HCT116 (cell line): ENCODE measurements around the gene HDHD5. TPM values are rescaled to one million over a fixed set of nuclear protein-coding genes. Genes with fewer than 3 reads are reported as not detected.

Experiments
- ATAC-seq: fragments of 200-7000 bp; cut with Tn5 transposase; 2 replicates; pipeline ENCODE4 v1.9.1; 2020; ENCODE audit warnings: mild to moderate bottlenecking, moderate library complexity
- BruUV-seq: library from RNA; stranded (reverse); fragments of 400-500 nt; replicated peaks from 2 replicates; lab custom pipeline; 2021; lab: Mats Ljungman, UMichigan
- CTCF ChIA-PET: fragments of 300-600 bp; sonication (Branson Sonifier 250); formaldehyde crosslinking; loops from one replicate; lab custom pipeline; 2021; ENCODE audit warnings: antibody characterized with exemption; lab: Charles Lee
- POLR2A ChIA-PET: fragments of 300-600, 350-600 bp; sonication (Branson Sonifier 250); formaldehyde crosslinking; loops from one replicate; lab custom pipeline; 2021; ENCODE audit warnings: antibody characterized with exemption; lab: Charles Lee
- RAD21 ChIA-PET, 2 experiments: fragments of 300-600 bp; sonication (Branson Sonifier 250); formaldehyde crosslinking; loops; one replicate each; lab custom pipeline; 2023; ENCODE audit warnings: low total read pairs in 2 of 2; ENCODE audit not compliant: uncharacterized antibody in 2 of 2, unreplicated experiment in 2 of 2, low non-redundant PET in 1 of 2; lab: Charles Lee
- DNase-seq: peaks from one replicate; pipeline ENCODE4 v3.0.0-alpha.2; 2010; ENCODE audit warnings: low read depth, low spot score
- H2AFZ ChIP-seq: fragments of 200-600 bp; shearing (Covaris generic), sonication (generic); 2 replicates; pipeline ENCODE4 v1.6.1; 2017; ENCODE audit warnings: low read depth, mixed run types, mixed read lengths, antibody characterized with exemption, low read length; ENCODE audit not compliant: poor library complexity, severe bottlenecking
- H3K27ac ChIP-seq: 2 replicates; pipeline ENCODE4 v1.5.1; 2012; ENCODE audit warnings: low read depth, low read length
- H3K27me3 ChIP-seq: fragments of 200-600 bp; sonication (generic); 2 replicates; pipeline ENCODE4 v1.6.1; 2016; ENCODE audit warnings: mixed run types, low read length, mixed read lengths; ENCODE audit not compliant: insufficient read depth
- H3K36me3 ChIP-seq, 2 experiments: fragments of 200-500 bp in 1 of 2; fragments of 200-600 bp in 1 of 2; sonication (Bioruptor generic) in 1 of 2; sonication (generic) in 1 of 2; 2 replicates each; pipeline versions ENCODE4 v1.5.1 to v1.6.1; 2014 to 2016; ENCODE audit warnings: low read length in 2 of 2, inconsistent platforms in 1 of 2, mixed read lengths in 1 of 2, mixed run types in 1 of 2; ENCODE audit not compliant: insufficient read depth in 2 of 2, control insufficient read depth in 1 of 2
- H3K4me1 ChIP-seq, 2 experiments: fragments of 200-600 bp in 1 of 2; sonication (generic) in 1 of 2; 2 replicates each; pipeline versions ENCODE4 v1.5.1 to v1.6.1; 2012 to 2017; ENCODE audit warnings: low read length in 2 of 2, inconsistent platforms in 1 of 2, mild to moderate bottlenecking in 1 of 2, mixed read lengths in 1 of 2, mixed run types in 1 of 2, moderate library complexity in 1 of 2; ENCODE audit not compliant: insufficient read depth in 2 of 2, control insufficient read depth in 1 of 2
- H3K4me2 ChIP-seq: fragments of 200-600 bp; sonication (generic); 2 replicates; pipeline ENCODE4 v1.6.1; 2017; ENCODE audit warnings: mixed run types, low read length, mixed read lengths
- H3K4me3 ChIP-seq, 2 experiments: fragments of 200-600 bp in 1 of 2; sonication (generic) in 1 of 2; replicated peaks in 1 of 2; 2 replicates each; pipeline ENCODE4 v1.5.1; 2011 to 2016; ENCODE audit warnings: low read length in 2 of 2, control low read depth in 1 of 2, low read depth in 1 of 2, mild to moderate bottlenecking in 1 of 2, mixed read lengths in 1 of 2, mixed run types in 1 of 2
- H3K79me2 ChIP-seq: fragments of 200-600 bp; sonication (generic); 2 replicates; pipeline ENCODE4 v1.6.1; 2017; ENCODE audit warnings: mild to moderate bottlenecking, mixed run types, low read length, moderate library complexity, mixed read lengths; ENCODE audit not compliant: insufficient read depth
- H3K9ac ChIP-seq: fragments of 200-600 bp; sonication (generic); 2 replicates; pipeline ENCODE4 v1.6.1; 2016; ENCODE audit warnings: low read length, mixed read lengths
- H3K9me2 ChIP-seq: fragments of 200-600 bp; sonication (generic), shearing (Covaris generic); 2 replicates; pipeline ENCODE4 v1.6.1; 2017; ENCODE audit warnings: mixed run types, mild to moderate bottlenecking, moderate library complexity; ENCODE audit not compliant: insufficient read depth
- H3K9me3 ChIP-seq, 2 experiments: fragments of 200-500 bp in 1 of 2; fragments of 200-600 bp in 1 of 2; sonication (Bioruptor generic) in 1 of 2; sonication (generic) in 1 of 2; 2 replicates each; pipeline ENCODE4 v1.6.1; 2014 to 2017; ENCODE audit warnings: low read length in 2 of 2, mixed read lengths in 2 of 2, inconsistent platforms in 1 of 2, low read depth in 1 of 2, mild to moderate bottlenecking in 1 of 2, mixed run types in 1 of 2, moderate library complexity in 1 of 2; ENCODE audit not compliant: control insufficient read depth in 1 of 2, insufficient read depth in 1 of 2
- H4K20me1 ChIP-seq: fragments of 200-600 bp; sonication (generic), shearing (Covaris generic); 2 replicates; pipeline ENCODE4 v1.6.1; 2017; ENCODE audit warnings: mixed run types, mild to moderate bottlenecking, moderate library complexity; ENCODE audit not compliant: insufficient read depth
- CBX3 ChIP-seq: IDR thresholded peaks from 2 replicates; pipeline ENCODE4 v1.6.1; 2012; ENCODE audit warnings: low read depth
- CEBPB ChIP-seq: IDR thresholded peaks from 2 replicates; pipeline ENCODE4 v1.6.1; 2012; ENCODE audit warnings: low read depth
- EGR1 ChIP-seq: IDR thresholded peaks from 2 replicates; pipeline ENCODE4 v1.6.1; 2012; ENCODE audit warnings: low read depth
- ELF1 ChIP-seq: IDR thresholded peaks from 2 replicates; pipeline ENCODE4 v1.6.1; 2012; ENCODE audit warnings: low read depth, borderline replicate concordance
- EZH2phosphoT487 ChIP-seq: fragments of 200-600 bp; IDR thresholded peaks from 2 replicates; pipeline ENCODE4 v1.6.1; 2018; ENCODE audit warnings: antibody characterized with exemption, borderline replicate concordance
- FOSL1 ChIP-seq: IDR thresholded peaks from 2 replicates; pipeline ENCODE4 v1.6.1; 2012; ENCODE audit warnings: low read depth
- POLR2A ChIP-seq: IDR thresholded peaks from 2 replicates; pipeline ENCODE4 v1.7.0; 2011; ENCODE audit warnings: borderline replicate concordance; ENCODE audit not compliant: insufficient read depth, insufficient read length; ENCODE audit errors: extremely low read depth
- POLR2AphosphoS5 ChIP-seq: IDR thresholded peaks from 2 replicates; pipeline ENCODE4 v1.6.1; 2011; ENCODE audit warnings: mild to moderate bottlenecking, low read depth, low read length, moderate library complexity
- SIN3A ChIP-seq: IDR thresholded peaks from 2 replicates; pipeline ENCODE4 v1.6.1; 2012; ENCODE audit warnings: low read depth
- YY1 ChIP-seq: IDR thresholded peaks from 2 replicates; pipeline ENCODE4 v1.6.1; 2011; ENCODE audit warnings: low read length, low read depth, moderate library complexity, mild to moderate bottlenecking; ENCODE audit not compliant: insufficient replicate concordance; ENCODE audit errors: extremely low read depth
- ZFX ChIP-seq: fragments of 450-650 bp; IDR thresholded peaks from 2 replicates; pipeline ENCODE4 v1.6.1; 2017
- intact Hi-C: fragments of 100-400 bp; cut with micrococcal nuclease; formaldehyde crosslinking; loops from 2 replicates; pipeline ENCODE4 v1.10.0; 2022
- total RNA-seq: library from RNA; stranded (reverse); gene quantifications from one replicate; pipeline ENCODE4 v1.2.1, GENCODE V29; 2021; ENCODE audit not compliant: unreplicated experiment
- TF ChIP-seq, protein P1 (sequence below): IDR thresholded peaks from 2 replicates; pipeline ENCODE4 v1.6.1; 2011; ENCODE audit warnings: mild to moderate bottlenecking, low read length, moderate library complexity; ENCODE audit not compliant: insufficient replicate concordance; ENCODE audit errors: extremely low read depth
- TF ChIP-seq, protein P2 (sequence below), 3 experiments: fragments of 200-600 bp in 1 of 3; sonication (generic) in 1 of 3; IDR thresholded peaks in 2 of 3; conservative IDR thresholded peaks in 1 of 3; 2 replicates each; pipeline ENCODE4 v1.5.1; 2012 to 2017; ENCODE audit warnings: low read depth in 2 of 3, low read length in 2 of 3, antibody characterized with exemption in 1 of 3, borderline replicate concordance in 1 of 3, control low read depth in 1 of 3, mild to moderate bottlenecking in 1 of 3, mixed read lengths in 1 of 3, mixed run types in 1 of 3, moderate library complexity in 1 of 3; ENCODE audit not compliant: insufficient read depth in 1 of 3
- TF ChIP-seq, protein P3 (sequence below): IDR thresholded peaks from 2 replicates; pipeline ENCODE4 v1.6.1; 2012
- TF ChIP-seq, protein P4 (sequence below): IDR thresholded peaks from 2 replicates; pipeline ENCODE4 v1.6.1; 2012

Gene HDHD5
- total RNA-seq, 1 experiment from 2014 or later = 70.1 TPM

DNA sequence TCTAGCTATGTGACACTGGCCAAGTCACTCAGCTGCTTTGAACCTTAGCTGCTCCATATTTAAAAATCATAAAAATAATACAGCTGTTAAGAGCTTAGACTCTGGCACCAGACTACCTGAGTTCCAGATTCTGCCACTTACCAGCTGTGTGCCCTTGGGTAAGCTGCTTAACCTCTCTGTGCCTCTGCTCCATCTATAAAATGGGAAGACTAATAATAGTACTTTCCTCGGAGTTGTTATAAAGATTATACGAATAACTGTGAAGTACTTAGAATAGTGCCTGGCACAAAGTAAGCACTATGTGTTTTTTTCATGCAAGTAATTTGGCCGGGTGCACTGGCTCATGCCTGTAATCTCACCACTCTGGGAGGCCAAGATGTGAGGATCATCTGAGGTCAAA is 1.4 kb downstream of the HDHD5 start:
- TF ChIP-seq EZH2phosphoT487 = no peak
- TF ChIP-seq ELF1 = no peak
- no peak for TF ChIP-seq FOSL1
- no peak for TF ChIP-seq CEBPB
- no peak for TF ChIP-seq POLR2AphosphoS5
- CTCF ChIA-PET = interaction anchor here (1.4 to 11.1 kb wide), 2 partner anchors 15 to 344 kb away, joined by 3 to 125 read pairs; no protein-coding TSS in a partner anchor
- intact Hi-C loops = loop anchor here (5.0 kb wide), 1 partner anchor 345 kb away; no protein-coding TSS in a partner anchor
- H4K20me1 ChIP-seq = no peaks in the 10 kb centered on the region
- no peak for DNase-seq
- H3K36me3 ChIP-seq = peaks cover 2 to 8% of the 10 kb centered on the region in 2 experiments; a peak in 1 of 4 replicates
- H3K9ac ChIP-seq = peak overlapping the region; percentile 93
- no peaks in the 10 kb centered on the region for H3K27me3 ChIP-seq
- BruUV-seq = TSS peak; percentile 59
- peak overlapping the region; percentile 82 for H3K4me2 ChIP-seq
- peak overlapping the region; percentile 71 to 78 for H3K4me3 ChIP-seq
- POLR2A ChIA-PET = interaction anchor here (1.0 to 2.3 kb wide), 2 partner anchors 13 to 14 kb away, joined by 3 to 7 read pairs; no protein-coding TSS in a partner anchor
- no peaks in the 10 kb centered on the region for H3K9me2 ChIP-seq
- peaks cover 62% of the 10 kb centered on the region for H3K79me2 ChIP-seq
- peak overlapping the region; percentile 94 for H3K27ac ChIP-seq
- H3K4me1 ChIP-seq = peaks cover 16 to 31% of the 10 kb centered on the region in 2 experiments
- RAD21 ChIA-PET = interaction anchor here (0.8 to 1.0 kb wide), 3 partner anchors 14 to 56 kb away, joined by 3 read pairs; no protein-coding TSS in a partner anchor
- ATAC-seq = no peak
- no peaks in the 10 kb centered on the region for H3K9me3 ChIP-seq
- no peak overlapping the region for H2AFZ ChIP-seq

DNA sequence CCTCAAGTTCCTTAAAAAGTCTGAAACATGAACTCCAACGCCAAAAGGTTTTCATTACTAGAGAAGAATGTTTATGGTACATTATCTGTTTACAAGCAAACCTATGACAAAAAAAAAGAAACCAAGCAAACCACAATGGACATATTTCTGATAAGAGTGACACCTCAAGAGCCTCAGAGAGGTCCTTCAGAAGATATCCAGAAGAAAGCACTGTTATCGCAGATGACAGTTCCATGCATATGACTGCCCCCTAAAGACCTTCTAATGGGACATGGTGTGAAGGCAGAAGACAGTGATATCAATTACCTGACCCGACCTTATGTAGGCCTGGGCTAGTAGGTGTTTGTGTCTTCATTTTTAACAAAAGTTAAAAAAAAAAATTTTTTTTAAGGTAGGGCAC is 3.1 kb downstream of the HDHD5 start:
- BruUV-seq = no TSS peak
- no peak for TF ChIP-seq ELF1
- no peak for TF ChIP-seq FOSL1
- no peak for TF ChIP-seq CBX3
- no peak for TF ChIP-seq CEBPB
- TF ChIP-seq ZFX = no peak
- TF ChIP-seq, protein P1, sequence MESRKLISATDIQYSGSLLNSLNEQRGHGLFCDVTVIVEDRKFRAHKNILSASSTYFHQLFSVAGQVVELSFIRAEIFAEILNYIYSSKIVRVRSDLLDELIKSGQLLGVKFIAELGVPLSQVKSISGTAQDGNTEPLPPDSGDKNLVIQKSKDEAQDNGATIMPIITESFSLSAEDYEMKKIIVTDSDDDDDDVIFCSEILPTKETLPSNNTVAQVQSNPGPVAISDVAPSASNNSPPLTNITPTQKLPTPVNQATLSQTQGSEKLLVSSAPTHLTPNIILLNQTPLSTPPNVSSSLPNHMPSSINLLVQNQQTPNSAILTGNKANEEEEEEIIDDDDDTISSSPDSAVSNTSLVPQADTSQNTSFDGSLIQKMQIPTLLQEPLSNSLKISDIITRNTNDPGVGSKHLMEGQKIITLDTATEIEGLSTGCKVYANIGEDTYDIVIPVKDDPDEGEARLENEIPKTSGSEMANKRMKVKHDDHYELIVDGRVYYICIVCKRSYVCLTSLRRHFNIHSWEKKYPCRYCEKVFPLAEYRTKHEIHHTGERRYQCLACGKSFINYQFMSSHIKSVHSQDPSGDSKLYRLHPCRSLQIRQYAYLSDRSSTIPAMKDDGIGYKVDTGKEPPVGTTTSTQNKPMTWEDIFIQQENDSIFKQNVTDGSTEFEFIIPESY = no peak
- TF ChIP-seq EGR1 = no peak
- TF ChIP-seq, protein P2, sequence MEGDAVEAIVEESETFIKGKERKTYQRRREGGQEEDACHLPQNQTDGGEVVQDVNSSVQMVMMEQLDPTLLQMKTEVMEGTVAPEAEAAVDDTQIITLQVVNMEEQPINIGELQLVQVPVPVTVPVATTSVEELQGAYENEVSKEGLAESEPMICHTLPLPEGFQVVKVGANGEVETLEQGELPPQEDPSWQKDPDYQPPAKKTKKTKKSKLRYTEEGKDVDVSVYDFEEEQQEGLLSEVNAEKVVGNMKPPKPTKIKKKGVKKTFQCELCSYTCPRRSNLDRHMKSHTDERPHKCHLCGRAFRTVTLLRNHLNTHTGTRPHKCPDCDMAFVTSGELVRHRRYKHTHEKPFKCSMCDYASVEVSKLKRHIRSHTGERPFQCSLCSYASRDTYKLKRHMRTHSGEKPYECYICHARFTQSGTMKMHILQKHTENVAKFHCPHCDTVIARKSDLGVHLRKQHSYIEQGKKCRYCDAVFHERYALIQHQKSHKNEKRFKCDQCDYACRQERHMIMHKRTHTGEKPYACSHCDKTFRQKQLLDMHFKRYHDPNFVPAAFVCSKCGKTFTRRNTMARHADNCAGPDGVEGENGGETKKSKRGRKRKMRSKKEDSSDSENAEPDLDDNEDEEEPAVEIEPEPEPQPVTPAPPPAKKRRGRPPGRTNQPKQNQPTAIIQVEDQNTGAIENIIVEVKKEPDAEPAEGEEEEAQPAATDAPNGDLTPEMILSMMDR (IDR thresholded peaks at IDR 0.05 in 2 of 3, conservative IDR thresholded peaks at IDR 0.05 in 1 of 3; ENCODE audit: borderline replicate concordance in 1 of 3, insufficient read depth in 1 of 3, low read depth in 2 of 3, low read length in 2 of 3) = no peak
- TF ChIP-seq, protein P3, sequence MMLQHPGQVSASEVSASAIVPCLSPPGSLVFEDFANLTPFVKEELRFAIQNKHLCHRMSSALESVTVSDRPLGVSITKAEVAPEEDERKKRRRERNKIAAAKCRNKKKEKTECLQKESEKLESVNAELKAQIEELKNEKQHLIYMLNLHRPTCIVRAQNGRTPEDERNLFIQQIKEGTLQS = no peak
- no peak for TF ChIP-seq YY1
- TF ChIP-seq SIN3A = no peak
- no peak for TF ChIP-seq POLR2A
- no peak for TF ChIP-seq POLR2AphosphoS5
- TF ChIP-seq, protein P4, sequence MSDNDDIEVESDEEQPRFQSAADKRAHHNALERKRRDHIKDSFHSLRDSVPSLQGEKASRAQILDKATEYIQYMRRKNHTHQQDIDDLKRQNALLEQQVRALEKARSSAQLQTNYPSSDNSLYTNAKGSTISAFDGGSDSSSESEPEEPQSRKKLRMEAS = no peak

More for the DNA sequence above, 3.1 kb downstream of the HDHD5 start:
- Histone ChIP-seq H3K36me3 (peaks cover 2 to 8% of the 10 kb centered on the region in 2 experiments; a peak in 1 of 4 replicates), H3K79me2 (peaks cover 79% of the 10 kb centered on the region), H3K4me3 (no peak overlapping the region), H4K20me1 (peaks cover 5% of the 10 kb centered on the region; the same call in 1 of the 2 replicates), H3K27ac (no peak overlapping the region), H3K9me2 (no peaks in the 10 kb centered on the region), H3K27me3 (no peaks in the 10 kb centered on the region), H2AFZ (no peak overlapping the region), H3K4me1 (peaks cover 16 to 37% of the 10 kb centered on the region in 2 experiments), H3K9me3 (no peaks in the 10 kb centered on the region), H3K4me2 (no peak overlapping the region), H3K9ac (no peak overlapping the region)
- ATAC-seq (no peak), DNase-seq (no peak)
- intact Hi-C loops = loop anchor here (5.0 kb wide), 1 partner anchor 346 kb away; no protein-coding TSS in a partner anchor
- RAD21 ChIA-PET = no interaction called here
- POLR2A ChIA-PET = interaction anchor here (2.3 kb wide), 1 partner anchor 15 kb away, joined by 7 read pairs; no protein-coding TSS in a partner anchor
- CTCF ChIA-PET = interaction anchor here (11.1 kb wide), 1 partner anchor 17 kb away, joined by 125 read pairs; no protein-coding TSS in a partner anchor
